RWPE1 (cell line): ENCODE measurements around the gene IARS1.
A peak's percentile ranks its signal among the peaks of the same experiment; 100 is the strongest.

Experiments
- CTCF ChIA-PET: fragments of 350-600 bp; sonication (Branson Sonifier 250); formaldehyde crosslinking; extraction: SDS; loops from one replicate; lab custom pipeline; 2021; lab: Yijun Ruan, JAX
- POLR2A ChIA-PET: fragments of 400-600 bp; formaldehyde crosslinking; extraction: SDS; loops from one replicate; lab custom pipeline; 2020; ENCODE audit warnings: antibody characterized with exemption; ENCODE audit not compliant: low non-redundant PET; lab: Yijun Ruan, JAX
- DNase-seq: peaks from one replicate; pipeline ENCODE4 v3.0.0; 2012; ENCODE audit warnings: low spot score
- H3K27ac ChIP-seq: fragments of 450-650 bp; 2 replicates; pipeline ENCODE4 v1.5.1; 2017
- CTCF ChIP-seq: fragments of 450-650 bp; conservative IDR thresholded peaks from 2 replicates; pipeline ENCODE4 v1.5.1; 2017; ENCODE audit warnings: low read depth, mild to moderate bottlenecking

Gene IARS1

GRCh38 chr9:92263131-92263530 is 30.4 kb downstream of the IARS1 start:
- ChIA-PET POLR2A (no interaction called here), CTCF (interaction anchor here (0.6 to 1.5 kb wide), 4 partner anchors 10 to 454 kb away, joined by 3 to 5 read pairs (median 4); no protein-coding TSS in a partner anchor)
- TF ChIP-seq CTCF, result no peak
- H3K27ac ChIP-seq, result no peak overlapping the region
- DNase-seq, result no peak

- DNase-seq, result no peak
- H3K27ac ChIP-seq, result no peak overlapping the region; the same call in 1 of the 2 replicates
- no peak for TF ChIP-seq CTCF
- ChIA-PET POLR2A (no interaction called here), CTCF (no interaction called here)
Observed at GRCh38 chr9:92257327-92257726, 36.2 kb downstream of the IARS1 start.

- POLR2A ChIA-PET, result no interaction called here
- no peak for DNase-seq
- CTCF ChIA-PET, result interaction anchor here (1.2 kb wide), 1 partner anchor 114 kb away, joined by 4 read pairs; no protein-coding TSS in a partner anchor
- TF ChIP-seq CTCF, result no peak
- peak overlapping the region; percentile 18 for H3K27ac ChIP-seq
Observed at GRCh38 chr9:92254381-92255337, 38.8 kb downstream of the IARS1 start.

GRCh38 chr9:92253656-92254055 is 39.8 kb downstream of the IARS1 start:
- no peak for DNase-seq
- TF ChIP-seq CTCF, result no peak
- CTCF ChIA-PET, result interaction anchor here (0.5 to 1.2 kb wide), 3 partner anchors 19 to 113 kb away, joined by 4 to 9 read pairs (median 4); no protein-coding TSS in a partner anchor
- POLR2A ChIA-PET, result no interaction called here
- H3K27ac ChIP-seq, result no peak overlapping the region

- CTCF ChIA-PET, result interaction anchor here (2.1 kb wide), 1 partner anchor 109 kb away, joined by 8 read pairs; no protein-coding TSS in a partner anchor
- TF ChIP-seq CTCF, result no peak
- POLR2A ChIA-PET, result no interaction called here
- no peak overlapping the region for H3K27ac ChIP-seq
- DNase-seq, result no peak
Observed at GRCh38 chr9:92247981-92248380, 45.5 kb downstream of the IARS1 start.

- ChIA-PET POLR2A (no interaction called here), CTCF (interaction anchor here (0.6 kb wide), 1 partner anchor 1034 kb away, joined by 6 read pairs; no protein-coding TSS in a partner anchor)
- H3K27ac ChIP-seq, result no peak overlapping the region
- no peak for DNase-seq
- no peak for TF ChIP-seq CTCF
Observed at GRCh38 chr9:92247296-92247695, 46.2 kb downstream of the IARS1 start.
